GM18502 (cell line): ENCODE measurements around the gene FAM181B.

Experiments
- ATAC-seq: cut with Tn5 transposase; IDR thresholded peaks from one replicate; pipeline ENCODE4 v1.9.1; 2021; ENCODE audit warnings: mild to moderate bottlenecking; ENCODE audit not compliant: unreplicated experiment, poor library complexity

FAM181B gene

DNA sequence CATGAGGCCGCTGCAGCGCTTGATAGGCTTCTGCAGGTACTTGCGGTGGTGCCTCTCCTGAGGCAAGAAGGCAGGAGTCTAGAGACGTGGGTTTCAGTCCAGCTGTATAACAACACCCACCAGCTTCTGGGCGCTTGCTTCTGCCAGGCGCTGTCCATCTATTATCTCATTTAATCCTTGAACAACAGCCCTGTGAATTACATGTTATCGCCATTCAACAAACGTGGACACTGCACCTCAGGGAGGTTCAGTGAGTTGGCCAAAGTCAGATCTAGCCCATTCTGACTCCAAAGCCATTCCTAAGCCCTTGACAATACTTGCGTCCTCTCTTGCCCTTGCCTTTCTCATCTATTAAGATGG, 436 bp upstream of the FAM181B start:
- ATAC-seq, result no peak

DNA sequence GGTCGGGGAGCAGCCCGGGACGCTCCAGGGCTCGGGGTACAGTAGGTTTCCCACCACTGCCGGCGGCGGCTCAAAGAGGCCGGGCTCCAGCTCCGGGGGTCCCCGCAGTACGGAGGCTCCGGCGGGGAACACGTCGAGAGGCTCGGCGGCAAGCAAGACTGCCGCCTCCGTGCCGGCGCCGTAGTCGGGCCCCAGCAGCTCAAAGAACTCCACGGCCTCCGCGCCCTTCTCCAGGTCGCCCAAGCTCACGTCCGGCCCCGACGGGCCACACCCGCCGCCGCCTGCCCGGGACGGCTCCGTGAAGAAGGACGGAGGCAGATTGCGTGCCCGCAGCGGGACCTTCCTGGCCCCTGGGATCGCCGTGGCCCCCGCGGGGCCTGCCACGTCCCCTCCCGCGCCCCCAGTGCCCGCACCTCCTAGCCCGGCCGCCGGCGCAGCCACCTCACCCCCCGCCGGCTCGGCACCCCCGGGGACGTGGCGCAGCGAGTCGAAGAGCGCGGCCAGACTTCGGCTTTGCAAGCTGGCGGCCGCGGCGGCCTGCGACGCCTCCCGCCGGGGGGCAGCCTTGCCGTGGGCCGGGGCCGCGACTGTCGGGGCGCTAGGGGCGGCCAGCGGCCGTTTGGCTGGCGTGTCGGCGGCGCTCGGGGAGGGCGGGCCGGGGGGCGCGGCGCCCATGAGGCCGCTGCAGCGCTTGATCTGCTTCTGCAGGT, 775 bp downstream of the FAM181B start:
- no peak for ATAC-seq

- ATAC-seq, result no peak
Observed at GRCh38 chr11:82732348-82732733, 1.3 kb downstream of the FAM181B start.

DNA sequence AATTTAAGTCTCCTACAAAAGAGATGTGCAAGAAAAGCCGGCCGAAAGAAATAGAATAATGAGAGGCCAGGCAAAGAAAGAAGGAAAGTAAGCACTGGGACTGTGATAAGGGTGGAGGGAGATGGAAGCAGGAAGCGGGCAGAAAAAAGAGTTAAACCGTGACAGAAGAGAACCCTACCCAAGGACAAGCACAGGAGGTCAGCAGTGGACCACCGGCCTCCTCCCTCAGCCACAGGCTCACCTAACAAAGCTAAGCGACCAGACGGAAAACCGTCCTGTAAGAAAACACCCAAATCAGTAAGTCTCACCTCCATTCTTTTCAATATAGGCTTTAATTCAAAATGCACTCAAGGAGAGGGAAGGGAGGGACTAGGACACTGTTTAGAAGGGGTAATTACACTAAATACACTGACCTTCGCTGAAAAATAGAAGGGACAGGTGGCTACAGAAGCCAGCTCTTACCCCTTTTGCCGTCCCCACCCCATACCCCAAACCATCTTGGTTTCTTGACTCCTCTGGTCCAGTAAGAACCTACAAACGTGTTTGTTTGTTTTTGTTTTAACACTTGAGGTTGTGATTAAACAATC, 1.9 kb downstream of the FAM181B start:
- ATAC-seq, result no peak

- no peak for ATAC-seq
Observed at GRCh38 chr11:82730754-82731153, 2.9 kb downstream of the FAM181B start.

DNA sequence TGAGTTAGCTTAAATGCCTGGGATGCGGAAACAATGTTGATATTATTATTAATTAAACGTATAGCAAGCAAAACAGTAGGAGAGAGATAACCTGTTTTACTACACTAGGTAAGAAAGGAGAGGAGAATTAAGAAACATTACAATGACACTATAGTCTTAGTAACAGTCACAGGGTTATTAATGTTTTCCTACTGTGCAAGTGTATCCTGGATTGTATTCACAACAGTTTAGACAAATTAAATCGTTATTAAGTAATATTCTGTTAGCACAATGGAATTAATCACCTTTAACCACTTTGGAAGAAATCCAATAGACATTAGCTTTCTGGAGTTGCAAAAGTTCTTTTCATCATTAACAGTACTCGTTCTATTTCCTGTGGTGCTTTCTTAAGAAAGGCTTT, 3.4 kb downstream of the FAM181B start:
- ATAC-seq, result no peak

DNA sequence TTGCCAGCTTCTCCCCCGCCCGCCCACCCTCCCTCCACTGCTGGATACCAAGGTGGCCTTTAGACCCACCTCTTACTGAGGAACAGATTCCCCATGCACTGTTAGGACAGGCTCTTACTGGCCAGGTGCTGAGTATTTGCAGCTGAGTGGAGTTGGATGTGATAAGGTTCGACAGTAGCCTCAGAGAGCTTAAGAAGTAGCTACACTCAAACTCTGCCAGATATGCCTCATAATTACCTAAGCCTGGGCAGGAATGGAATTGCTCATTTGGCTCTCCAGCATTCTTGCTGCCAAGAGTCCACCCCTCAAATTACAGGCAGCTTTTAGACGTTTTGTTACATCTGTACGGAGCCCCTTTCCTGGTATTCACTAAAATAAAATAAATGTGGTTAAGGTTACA, 9.6 kb downstream of the FAM181B start:
- no peak for ATAC-seq

- no peak for ATAC-seq
Observed at GRCh38 chr11:82722231-82722630, 11.4 kb downstream of the FAM181B start.

DNA sequence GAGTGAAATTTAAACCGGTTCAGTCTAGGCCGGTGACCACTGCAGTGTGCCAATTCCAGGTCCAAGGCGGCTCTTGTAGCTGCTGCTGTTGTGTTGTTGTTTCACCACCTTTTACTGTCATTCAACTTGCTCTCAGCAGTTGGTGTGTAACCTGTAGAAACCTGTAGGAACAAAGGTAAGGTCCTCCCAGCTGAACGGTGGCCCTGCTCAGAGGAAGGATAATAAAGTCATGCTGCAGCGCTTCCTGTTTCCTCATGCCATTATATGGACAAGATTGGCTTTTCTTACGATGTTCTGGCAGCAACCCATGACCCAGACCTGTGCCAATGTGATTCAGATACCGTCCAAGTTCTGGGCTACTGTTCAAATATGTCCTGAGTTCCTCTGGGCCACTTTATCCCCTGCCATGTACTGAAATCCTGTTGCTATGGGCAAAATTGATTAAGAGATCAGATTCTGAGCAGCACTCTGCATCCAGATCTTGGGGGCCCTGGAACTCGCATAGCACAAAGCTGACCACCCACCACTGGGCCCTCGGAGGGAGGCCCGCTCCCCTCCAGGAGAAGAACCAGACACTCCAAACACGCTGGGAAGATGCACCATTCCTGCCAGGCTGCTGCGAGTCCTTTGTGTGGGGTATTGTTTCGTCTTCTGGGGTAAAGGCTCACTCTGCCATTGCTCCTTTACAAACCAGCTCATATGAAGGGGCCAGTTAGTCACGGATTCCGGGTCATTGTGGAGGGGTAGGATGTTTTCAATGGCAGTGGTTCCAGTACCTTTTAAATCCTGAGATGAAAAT, 13.2 kb downstream of the FAM181B start:
- no peak for ATAC-seq

GRCh38 chr11:82719361-82720105, 14.1 kb downstream of the FAM181B start:
- ATAC-seq, result no peak

- no peak for ATAC-seq
Observed at GRCh38 chr11:82718821-82719220, 14.8 kb downstream of the FAM181B start.

- ATAC-seq, result peak; percentile 72
Observed at GRCh38 chr11:82718307-82718706, 15.4 kb downstream of the FAM181B start.

DNA sequence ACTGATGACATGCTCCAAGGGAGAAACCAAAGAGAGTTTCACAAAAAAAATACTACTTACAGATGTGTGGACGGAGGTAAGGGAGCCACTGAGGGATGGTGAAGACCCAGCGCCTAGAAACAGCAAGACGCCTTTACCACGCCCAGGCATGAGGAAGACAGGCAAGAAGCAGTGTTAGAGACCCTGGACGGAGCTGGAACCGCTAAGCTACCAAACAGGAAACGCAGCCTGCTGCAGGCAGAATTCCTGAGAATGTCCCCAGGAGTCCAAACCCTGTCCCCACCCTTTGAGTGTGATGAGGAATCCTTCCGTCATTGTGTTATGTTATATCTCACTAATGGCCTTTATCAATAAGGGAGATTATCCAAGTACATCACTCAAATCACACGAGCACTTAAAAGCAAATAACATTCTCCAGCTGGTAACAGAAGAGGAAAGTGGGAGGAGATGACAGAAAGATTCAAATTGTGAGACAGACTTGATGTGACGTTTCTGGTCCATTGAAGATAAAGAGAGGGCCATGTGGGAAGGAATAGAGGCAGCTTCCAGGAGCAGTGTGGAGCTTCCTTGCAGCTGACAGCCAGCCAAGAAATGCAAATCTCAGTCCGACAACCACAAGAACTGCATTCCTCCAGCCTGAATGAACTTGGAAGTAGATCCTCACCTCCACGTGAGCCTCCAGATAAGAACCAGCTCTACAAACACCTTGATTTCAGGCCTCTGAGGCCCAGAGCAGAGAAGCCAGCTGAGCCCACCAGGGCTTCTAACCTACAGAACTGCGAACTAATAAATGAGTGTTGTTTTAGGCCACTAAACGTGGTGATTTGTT, 19.1 kb downstream of the FAM181B start:
- ATAC-seq, result no peak

DNA sequence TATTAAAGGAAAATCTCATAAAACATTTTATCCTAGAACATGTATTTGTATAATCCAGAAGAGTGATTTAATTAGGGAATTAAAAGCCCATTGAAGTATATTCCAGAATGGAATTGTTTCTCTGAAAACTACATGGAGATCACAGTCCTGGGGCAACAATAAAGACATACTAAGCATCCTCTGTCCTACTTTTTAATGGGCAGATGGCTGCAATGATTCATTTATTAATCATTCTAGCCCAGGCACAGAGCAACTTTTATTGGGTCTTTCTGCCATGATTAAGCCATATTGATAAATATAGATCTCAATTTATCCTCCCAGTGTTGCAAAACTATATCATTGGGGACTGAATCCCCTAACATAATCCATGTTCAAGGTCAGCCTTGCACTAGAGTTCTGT, 22.0 kb downstream of the FAM181B start:
- ATAC-seq, result no peak

GRCh38 chr11:82703796-82704195, 29.9 kb downstream of the FAM181B start:
- ATAC-seq, result no peak

- no peak for ATAC-seq
Observed at GRCh38 chr11:82703226-82703625, 30.4 kb downstream of the FAM181B start.

- peak; percentile 72 for ATAC-seq
Observed at GRCh38 chr11:82701847-82702520, 31.7 kb downstream of the FAM181B start.

- no peak for ATAC-seq
Observed at GRCh38 chr11:82698576-82699352, 34.9 kb downstream of the FAM181B start.

GRCh38 chr11:82692981-82693380, 40.7 kb downstream of the FAM181B start:
- ATAC-seq, result no peak
